BJ (cell line): ENCODE data around the gene CLCF1. TPM values are rescaled to one million over a fixed set of nuclear protein-coding genes. Genes with fewer than 3 reads are reported as not detected.

Source experiments
- CTCF ChIA-PET: fragments of 350-600 bp; formaldehyde crosslinking; extraction: SDS; loops from one replicate; lab custom pipeline; 2021; ENCODE audit warnings: antibody characterized with exemption, inconsistent platforms; lab: Yijun Ruan, JAX
- POLR2A ChIA-PET: fragments of 300-600 bp; sonication (Branson Sonifier 250); formaldehyde crosslinking; extraction: SDS; loops from one replicate; lab custom pipeline; 2021; ENCODE audit warnings: antibody characterized with exemption; lab: Charles Lee
- DNase-seq: peaks from one replicate; pipeline ENCODE4 v3.0.0-alpha.2; 2011; ENCODE audit warnings: low read depth
- H3K27me3 ChIP-seq: 2 replicates; pipeline ENCODE4 v1.6.0; 2011; ENCODE audit warnings: low read length; ENCODE audit not compliant: control insufficient read depth, insufficient read depth
- H3K36me3 ChIP-seq: 2 replicates; pipeline ENCODE4 v1.5.1; 2011; ENCODE audit warnings: low read length; ENCODE audit not compliant: control insufficient read depth, insufficient read depth
- H3K4me3 ChIP-seq: 2 replicates; pipeline ENCODE4 v1.5.1; 2011; ENCODE audit warnings: low read depth, mild to moderate bottlenecking, control low read depth, low read length
- CTCF ChIP-seq: IDR thresholded peaks from 2 replicates; pipeline ENCODE4 v1.5.1; 2011; ENCODE audit warnings: low read depth, mild to moderate bottlenecking, control low read depth, inconsistent platforms, low read length, moderate library complexity; ENCODE audit not compliant: insufficient read depth
- polyA plus RNA-seq: library from polyadenylated mRNA; depleted of rRNA; stranded (reverse); fragments of >200 nt; gene quantifications from 2 replicates; pipeline ENCODE4 v1.2.3, GENCODE V29; 2011

Gene CLCF1
- polyA plus RNA-seq, 1 experiment = 21.3 TPM

GRCh38 chr11:67365736-67366444 lies 7.5 kb downstream of the CLCF1 start:
- peaks cover 16% of the 10 kb centered on the region for H3K36me3 ChIP-seq
- ChIA-PET POLR2A (no interaction called here), CTCF (interaction anchor here (0.8 to 20.3 kb wide), 4 partner anchors 9 to 20 kb away, joined by 3 to 892 read pairs (median 8); partner anchors contain the start of genes CLCF1 and RAD9A)
- TF ChIP-seq CTCF = no peak
- DNase-seq = no peak
- no peaks in the 10 kb centered on the region for H3K27me3 ChIP-seq
- no peak overlapping the region for H3K4me3 ChIP-seq

GRCh38 chr11:67364783-67365722 lies 8.3 kb downstream of the CLCF1 start:
- H3K4me3 ChIP-seq = no peak overlapping the region
- peaks cover 16% of the 10 kb centered on the region for H3K36me3 ChIP-seq
- TF ChIP-seq CTCF = no peak
- H3K27me3 ChIP-seq = no peaks in the 10 kb centered on the region
- CTCF ChIA-PET = interaction anchor here (0.8 to 20.3 kb wide), 4 partner anchors 8 to 19 kb away, joined by 3 to 892 read pairs (median 20); partner anchors contain the start of genes CLCF1, POLD4 and RAD9A
- POLR2A ChIA-PET = no interaction called here
- DNase-seq = no peak

GRCh38 chr11:67364169-67364568 lies 9.2 kb downstream of the CLCF1 start:
- ChIA-PET CTCF (interaction anchor here (2.6 to 20.3 kb wide), 3 partner anchors 12 to 18 kb away, joined by 13 to 892 read pairs (median 27); partner anchors contain the start of genes CLCF1, POLD4 and RAD9A), POLR2A (interaction anchor here (0.7 kb wide), 1 partner anchor 8 kb away, joined by 8 read pairs; no protein-coding TSS in a partner anchor)
- no peaks in the 10 kb centered on the region for H3K27me3 ChIP-seq
- DNase-seq = no peak
- peaks cover 16% of the 10 kb centered on the region for H3K36me3 ChIP-seq
- H3K4me3 ChIP-seq = no peak overlapping the region
- no peak for TF ChIP-seq CTCF

GRCh38 chr11:67357831-67358670 lies 15.3 kb downstream of the CLCF1 start:
- TF ChIP-seq CTCF = no peak
- 0 out of 2 replicates have a peak, but pooled peaks cover 2% of the 10 kb centered on the region for H3K36me3 ChIP-seq
- no peak overlapping the region for H3K4me3 ChIP-seq
- DNase-seq = no peak
- H3K27me3 ChIP-seq = no peaks in the 10 kb centered on the region
- ChIA-PET CTCF (interaction anchor here (3.6 to 20.3 kb wide), 2 partner anchors 11 to 23 kb away, joined by 29 to 892 read pairs; partner anchors contain the start of genes CLCF1 and RAD9A), POLR2A (interaction anchor here (0.5 to 1.0 kb wide), 3 partner anchors 9 to 41 kb away, joined by 3 read pairs; no protein-coding TSS in a partner anchor)
